ENCODE data around the gene FAM13A. TPM values are rescaled to one million over a fixed set of nuclear protein-coding genes. Genes with fewer than 3 reads are reported as not detected.

The FAM13A gene
- polyA plus RNA-seq, 1 donor from 2014 or later: 4.0 TPM

- H3K27me3 ChIP-seq (ENCODE audit: insufficient read depth, low read depth, low read length): no peaks in the 10 kb centered on the region
- TF ChIP-seq POLR2AphosphoS5 (IDR thresholded peaks at IDR 0.05): no peak
- no peak for TF ChIP-seq MXI1 (conservative IDR thresholded peaks at IDR 0.05; ENCODE audit: poor library complexity, severe bottlenecking)
- no peak for TF ChIP-seq CTCF (IDR thresholded peaks at IDR 0.05; ENCODE audit: poor library complexity, severe bottlenecking)
- no peak for TF ChIP-seq EZH2 (IDR thresholded peaks at IDR 0.05; ENCODE audit: borderline replicate concordance, insufficient read depth, low read length, poor library complexity, severe bottlenecking)
- no peak for TF ChIP-seq EP300 (conservative IDR thresholded peaks at IDR 0.05; ENCODE audit: poor library complexity, severe bottlenecking)
- TF ChIP-seq, protein P1, sequence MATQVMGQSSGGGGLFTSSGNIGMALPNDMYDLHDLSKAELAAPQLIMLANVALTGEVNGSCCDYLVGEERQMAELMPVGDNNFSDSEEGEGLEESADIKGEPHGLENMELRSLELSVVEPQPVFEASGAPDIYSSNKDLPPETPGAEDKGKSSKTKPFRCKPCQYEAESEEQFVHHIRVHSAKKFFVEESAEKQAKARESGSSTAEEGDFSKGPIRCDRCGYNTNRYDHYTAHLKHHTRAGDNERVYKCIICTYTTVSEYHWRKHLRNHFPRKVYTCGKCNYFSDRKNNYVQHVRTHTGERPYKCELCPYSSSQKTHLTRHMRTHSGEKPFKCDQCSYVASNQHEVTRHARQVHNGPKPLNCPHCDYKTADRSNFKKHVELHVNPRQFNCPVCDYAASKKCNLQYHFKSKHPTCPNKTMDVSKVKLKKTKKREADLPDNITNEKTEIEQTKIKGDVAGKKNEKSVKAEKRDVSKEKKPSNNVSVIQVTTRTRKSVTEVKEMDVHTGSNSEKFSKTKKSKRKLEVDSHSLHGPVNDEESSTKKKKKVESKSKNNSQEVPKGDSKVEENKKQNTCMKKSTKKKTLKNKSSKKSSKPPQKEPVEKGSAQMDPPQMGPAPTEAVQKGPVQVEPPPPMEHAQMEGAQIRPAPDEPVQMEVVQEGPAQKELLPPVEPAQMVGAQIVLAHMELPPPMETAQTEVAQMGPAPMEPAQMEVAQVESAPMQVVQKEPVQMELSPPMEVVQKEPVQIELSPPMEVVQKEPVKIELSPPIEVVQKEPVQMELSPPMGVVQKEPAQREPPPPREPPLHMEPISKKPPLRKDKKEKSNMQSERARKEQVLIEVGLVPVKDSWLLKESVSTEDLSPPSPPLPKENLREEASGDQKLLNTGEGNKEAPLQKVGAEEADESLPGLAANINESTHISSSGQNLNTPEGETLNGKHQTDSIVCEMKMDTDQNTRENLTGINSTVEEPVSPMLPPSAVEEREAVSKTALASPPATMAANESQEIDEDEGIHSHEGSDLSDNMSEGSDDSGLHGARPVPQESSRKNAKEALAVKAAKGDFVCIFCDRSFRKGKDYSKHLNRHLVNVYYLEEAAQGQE (IDR thresholded peaks at IDR 0.05; ENCODE audit: borderline replicate concordance): no peak
- no peak for TF ChIP-seq SMC3 (conservative IDR thresholded peaks at IDR 0.05; ENCODE audit: poor library complexity)
- TF ChIP-seq RAD21 (conservative IDR thresholded peaks at IDR 0.05): no peak
- TF ChIP-seq TAF1 (IDR thresholded peaks at IDR 0.05; ENCODE audit: low read depth): no peak
These were observed 15.9 kb upstream of the FAM13A start for GRCh38 chr4:89072921-89073320.

DNA sequence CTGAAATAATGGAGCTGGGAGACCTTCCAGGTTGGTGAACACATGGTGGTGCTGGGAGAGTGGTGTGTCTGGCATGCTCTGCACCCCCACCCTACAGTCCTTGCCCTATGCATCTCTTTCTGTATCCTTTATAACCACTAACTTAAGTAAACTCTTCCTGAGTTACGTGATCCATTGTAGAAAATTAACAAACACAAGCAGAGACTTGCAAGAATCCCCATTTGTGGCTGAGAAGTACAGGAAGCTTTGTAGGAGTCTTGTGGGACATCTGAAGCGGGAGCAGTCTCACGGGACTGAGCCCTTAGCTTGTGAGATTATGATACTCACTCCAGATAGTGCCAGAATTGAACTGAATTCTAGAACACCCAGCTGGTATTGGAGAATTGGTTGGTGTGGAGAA is 14.3 kb upstream of the FAM13A start:
- Histone ChIP-seq H2AFZ (ENCODE audit: low read depth, low read length) (no peak overlapping the region), H3K4me3 (ENCODE audit: low read length) (no peak overlapping the region), H3K9me3 (ENCODE audit: low read length) (no peaks in the 10 kb centered on the region), H3F3A (ENCODE audit: insufficient read depth, low read length, poor library complexity, severe bottlenecking) (no peaks in the 10 kb centered on the region), H3K36me3 (ENCODE audit: insufficient read depth, low read length) (no peaks in the 10 kb centered on the region), H3K9ac (ENCODE audit: low read length) (no peak overlapping the region), H3K27me3 (ENCODE audit: insufficient read depth, low read depth, low read length) (no peaks in the 10 kb centered on the region), H3K9me2 (ENCODE audit: insufficient read depth, low read length) (no peaks in the 10 kb centered on the region), H3K4me2 (ENCODE audit: low read length) (no peak overlapping the region), H3K27ac (ENCODE audit: low read length) (no peak overlapping the region), H4K20me1 (ENCODE audit: insufficient read depth) (no peaks in the 10 kb centered on the region), H3K79me2 (replicated peaks; ENCODE audit: insufficient read depth, low read length) (no peaks in the 10 kb centered on the region)
- TF ChIP-seq EP300 (conservative IDR thresholded peaks at IDR 0.05; ENCODE audit: poor library complexity, severe bottlenecking): no peak

More at GRCh38 chr4:89072921-89073320, 15.9 kb upstream of the FAM13A start:
- H3K9me2 ChIP-seq (ENCODE audit: insufficient read depth, low read length): no peaks in the 10 kb centered on the region
- no peak overlapping the region for H3K4me3 ChIP-seq (ENCODE audit: low read length)
- H3K4me2 ChIP-seq (ENCODE audit: low read length): no peak overlapping the region
- H3K36me3 ChIP-seq (ENCODE audit: insufficient read depth, low read length): no peaks in the 10 kb centered on the region
- no peak overlapping the region for H2AFZ ChIP-seq (ENCODE audit: low read depth, low read length)
- no peaks in the 10 kb centered on the region for H3K79me2 ChIP-seq (replicated peaks; ENCODE audit: insufficient read depth, low read length)
- H3F3A ChIP-seq (ENCODE audit: insufficient read depth, low read length, poor library complexity, severe bottlenecking): no peaks in the 10 kb centered on the region
- no peaks in the 10 kb centered on the region for H3K9me3 ChIP-seq (ENCODE audit: low read length)
- H3K9ac ChIP-seq (ENCODE audit: low read length): no peak overlapping the region
- no peaks in the 10 kb centered on the region for H4K20me1 ChIP-seq (ENCODE audit: insufficient read depth)
- no peak overlapping the region for H3K27ac ChIP-seq (ENCODE audit: low read length)

- H3K79me2 ChIP-seq (replicated peaks; ENCODE audit: insufficient read depth, low read length): no peaks in the 10 kb centered on the region
- H3K4me2 ChIP-seq (ENCODE audit: low read length): no peak overlapping the region
- no peaks in the 10 kb centered on the region for H3F3A ChIP-seq (ENCODE audit: insufficient read depth, low read length, poor library complexity, severe bottlenecking)
- no peak overlapping the region for H2AFZ ChIP-seq (ENCODE audit: low read depth, low read length)
- H3K9ac ChIP-seq (ENCODE audit: low read length): no peak overlapping the region
- no peaks in the 10 kb centered on the region for H3K9me2 ChIP-seq (ENCODE audit: insufficient read depth, low read length)
- TF ChIP-seq POLR2AphosphoS5 (IDR thresholded peaks at IDR 0.05) (no peak), EZH2 (IDR thresholded peaks at IDR 0.05; ENCODE audit: borderline replicate concordance, insufficient read depth, low read length, poor library complexity, severe bottlenecking) (no peak), CTCF (IDR thresholded peaks at IDR 0.05; ENCODE audit: poor library complexity, severe bottlenecking) (no peak), SMC3 (conservative IDR thresholded peaks at IDR 0.05; ENCODE audit: poor library complexity) (no peak), MXI1 (conservative IDR thresholded peaks at IDR 0.05; ENCODE audit: poor library complexity, severe bottlenecking) (no peak)
- H3K4me3 ChIP-seq (ENCODE audit: low read length): no peak overlapping the region
- no peaks in the 10 kb centered on the region for H3K9me3 ChIP-seq (ENCODE audit: low read length)
- no peak overlapping the region for H3K27ac ChIP-seq (ENCODE audit: low read length)
- H4K20me1 ChIP-seq (ENCODE audit: insufficient read depth): no peaks in the 10 kb centered on the region
- no peaks in the 10 kb centered on the region for H3K27me3 ChIP-seq (ENCODE audit: insufficient read depth, low read depth, low read length)
- H3K36me3 ChIP-seq (ENCODE audit: insufficient read depth, low read length): no peaks in the 10 kb centered on the region
These were observed 13.1 kb upstream of the FAM13A start for GRCh38 chr4:89070041-89070440.
